Ovary (tissue), 9 donors: ENCODE data around the gene STPG4. TPM values are rescaled to one million over a fixed set of nuclear protein-coding genes. Genes with fewer than 3 reads are reported as not detected.

Experiments
- DNase-seq, 5 donors: peaks; one replicate each; pipeline ENCODE4 v3.0.0-alpha.2; 2019 to 2020
- H3K27ac ChIP-seq, 2 donors: fragments of 200-600 bp; one replicate each; pipeline versions ENCODE4 v1.5.1 to v1.8.0; 2019 to 2022
- H3K27me3 ChIP-seq: fragments of 200-600 bp; one replicate; pipeline ENCODE4 v1.8.0; 2022
- H3K36me3 ChIP-seq: fragments of 200-600 bp; sonication (generic); one replicate; pipeline ENCODE4 v1.5.1; 2019
- H3K4me1 ChIP-seq: one replicate; pipeline ENCODE4 v1.8.1; 2013; ENCODE audit warnings: mild to moderate bottlenecking, moderate library complexity; ENCODE audit not compliant: insufficient read depth
- H3K4me3 ChIP-seq: fragments of 200-600 bp; sonication (generic); one replicate; pipeline ENCODE4 v1.5.1; 2017
- H3K9me3 ChIP-seq, 2 donors: fragments of 200-600 bp in 1 of 2; sonication (generic) in 1 of 2; one replicate each; pipeline versions ENCODE4 v1.5.1 to v1.8.1; 2013 to 2019; ENCODE audit warnings: mild to moderate bottlenecking in 1 of 2, moderate library complexity in 1 of 2
- EP300 ChIP-seq: sonication (generic); formaldehyde crosslinking; IDR thresholded peaks from one replicate; pipeline ENCODE4 v1.6.1; 2017; ENCODE audit warnings: antibody characterized with exemption
- POLR2A ChIP-seq: fragments of 450-650 bp; IDR thresholded peaks from one replicate; pipeline ENCODE4 v1.6.1; 2017; ENCODE audit warnings: antibody characterized with exemption, mild to moderate bottlenecking, moderate library complexity
- WGBS, 3 donors: extraction: QIAGEN DNeasy Blood & Tissue Kit in 1 of 3; methylation state at CpG; one replicate each; pipeline versions ENCODE4 v1.1.5 to v1.1.7; 2013 to 2017; 5-methylcytosine and 5-hydroxymethylcytosine counted together
- intact Hi-C, 4 donors: fragments of 100-400 bp; cut with DNase I; formaldehyde crosslinking; loops; one replicate each; pipeline versions ENCODE4 v1.11.0 to v1.15.1; 2022 to 2023
- polyA plus RNA-seq, 2 donors: library from polyadenylated mRNA; stranded (reverse); fragments of 200-250 nt in 1 of 2; fragments of 350-450 nt in 1 of 2; fragmentation: Illumina TruSeq in 1 of 2; extraction: RNeasy Lipid Tissue Mini Kit (QIAGEN cat#74804) in 1 of 2; gene quantifications; one replicate each; pipeline ENCODE4 v1.2.3, GENCODE V29; 2013 to 2014
- total RNA-seq, 7 donors: library from RNA; depleted of rRNA in 2 of 7; stranded (reverse); fragments of >200 nt in 2 of 7; fragmentation: NEBNext Ultra II Directional in 3 of 7; extraction: Animal tissue kit (Norgen Biotek cat#: 25700) in 3 of 7; gene quantifications; one replicate each; pipeline versions ENCODE4 v1.1.0 to v1.2.4, GENCODE V29; 2016 to 2023
- TF ChIP-seq, protein P1 (sequence below), 3 donors: fragments of 450-650 bp in 2 of 3; fragments of 200-600 bp in 1 of 3; IDR thresholded peaks; one replicate each; pipeline versions ENCODE4 v1.5.1 to v1.8.0; 2016 to 2022; ENCODE audit warnings: antibody characterized with exemption in 3 of 3, mild to moderate bottlenecking in 1 of 3
- donor health status: DM: no; HTN: no; CAD: no; lungs with moderate emphysema.
- donor health status: DM: no; HTN: no; CAD: no.
- donor health status: Bipolar disorder and iron deficiency.
- donor health status: DM: yes; HTN: yes; CAD: no.
- donor health status: DM: no; HTN: no; CAD: no.
- donor health status: DM: yes; HTN: yes; CAD: no.

The STPG4 gene
- total and polyA plus RNA-seq, 9 donors = 0.17 to 0.35 TPM; not detected in 7

DNA sequence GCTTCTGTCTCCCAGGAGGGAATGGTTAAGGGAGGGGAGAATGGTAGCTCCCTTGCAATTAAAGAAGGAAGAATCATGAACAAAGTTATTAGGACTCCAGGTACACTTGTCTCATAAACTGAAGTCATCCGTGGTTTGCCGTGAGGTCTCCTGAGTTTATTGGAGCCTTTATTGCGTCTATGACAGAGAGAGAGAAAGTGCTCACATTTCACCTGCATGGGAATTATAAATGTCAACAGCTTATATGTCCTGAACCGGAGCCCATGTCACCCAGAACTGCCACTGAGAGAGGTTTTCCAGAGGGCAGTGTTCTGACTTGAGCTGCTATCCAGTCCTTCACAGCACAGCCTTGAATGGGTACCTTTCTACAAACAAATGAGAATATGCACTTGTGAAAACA, 104.3 kb downstream of the STPG4 start:
- H3K36me3 ChIP-seq = no peaks in the 10 kb centered on the region
- peaks cover 1% of the 10 kb centered on the region for H3K4me1 ChIP-seq
- intact Hi-C loops = loop anchor here in 1 of 4 donors (10.0 kb wide), 1 partner anchor 46 kb away; no protein-coding TSS in a partner anchor
- H3K4me3 ChIP-seq = no peak overlapping the region
- H3K9me3 ChIP-seq = no peaks in the 10 kb centered on the region
- TF ChIP-seq, protein P1, sequence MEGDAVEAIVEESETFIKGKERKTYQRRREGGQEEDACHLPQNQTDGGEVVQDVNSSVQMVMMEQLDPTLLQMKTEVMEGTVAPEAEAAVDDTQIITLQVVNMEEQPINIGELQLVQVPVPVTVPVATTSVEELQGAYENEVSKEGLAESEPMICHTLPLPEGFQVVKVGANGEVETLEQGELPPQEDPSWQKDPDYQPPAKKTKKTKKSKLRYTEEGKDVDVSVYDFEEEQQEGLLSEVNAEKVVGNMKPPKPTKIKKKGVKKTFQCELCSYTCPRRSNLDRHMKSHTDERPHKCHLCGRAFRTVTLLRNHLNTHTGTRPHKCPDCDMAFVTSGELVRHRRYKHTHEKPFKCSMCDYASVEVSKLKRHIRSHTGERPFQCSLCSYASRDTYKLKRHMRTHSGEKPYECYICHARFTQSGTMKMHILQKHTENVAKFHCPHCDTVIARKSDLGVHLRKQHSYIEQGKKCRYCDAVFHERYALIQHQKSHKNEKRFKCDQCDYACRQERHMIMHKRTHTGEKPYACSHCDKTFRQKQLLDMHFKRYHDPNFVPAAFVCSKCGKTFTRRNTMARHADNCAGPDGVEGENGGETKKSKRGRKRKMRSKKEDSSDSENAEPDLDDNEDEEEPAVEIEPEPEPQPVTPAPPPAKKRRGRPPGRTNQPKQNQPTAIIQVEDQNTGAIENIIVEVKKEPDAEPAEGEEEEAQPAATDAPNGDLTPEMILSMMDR (IDR thresholded peaks at IDR 0.05) = no peak
- TF ChIP-seq EP300 (no peak), POLR2A (no peak)
- DNase-seq = no peak
- 93 to 95% (median 95%) methylated on average over 4 of the region's 4 CpGs for WGBS, 3 donors
- H3K27ac ChIP-seq = no peak overlapping the region
- H3K27me3 ChIP-seq = no peaks in the 10 kb centered on the region

DNA sequence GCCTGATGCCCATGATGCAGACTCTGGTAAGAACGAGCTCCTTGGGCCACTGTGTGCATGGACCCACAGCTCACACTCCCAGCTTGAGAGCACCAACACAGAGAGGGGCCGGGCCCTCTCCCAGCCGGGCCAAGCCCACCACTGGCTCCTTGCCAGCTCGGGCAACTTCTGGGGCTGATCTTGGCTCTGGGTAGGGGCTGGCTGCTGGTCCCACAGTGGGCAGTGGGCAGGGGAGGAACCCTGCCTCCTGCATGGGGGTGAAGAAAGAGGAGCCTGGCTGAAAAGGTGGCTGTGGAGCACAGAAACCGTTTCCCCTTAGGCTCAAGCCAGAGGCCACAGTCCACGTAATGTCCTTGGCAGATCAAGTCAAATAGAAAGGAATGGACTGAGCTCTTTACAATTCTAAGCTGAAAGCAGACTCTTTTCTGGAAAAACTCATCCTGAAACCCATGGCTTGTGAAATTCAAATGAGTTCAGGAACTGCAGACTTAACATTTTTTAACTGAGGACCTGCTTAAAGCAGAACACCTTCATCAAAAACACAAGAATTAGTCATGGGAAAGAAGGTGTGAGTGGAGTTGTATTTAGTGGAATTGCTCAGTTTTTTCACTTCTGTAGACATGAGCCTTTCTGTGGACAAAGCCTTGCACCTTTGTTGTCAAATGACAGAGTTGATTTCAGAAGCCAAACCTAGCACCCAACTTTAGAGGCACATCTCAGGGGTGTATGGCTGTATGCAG, 104.9 kb downstream of the STPG4 start:
- no peak for DNase-seq
- no peak for TF ChIP-seq EP300
- TF ChIP-seq POLR2A = no peak
- TF ChIP-seq, protein P1 (IDR thresholded peaks at IDR 0.05) = no peak
- Histone ChIP-seq H3K4me3 (no peak overlapping the region), H3K27ac (no peak overlapping the region), H3K9me3 (no peaks in the 10 kb centered on the region), H3K4me1 (no peaks in the 10 kb centered on the region), H3K36me3 (no peaks in the 10 kb centered on the region), H3K27me3 (no peaks in the 10 kb centered on the region)
- intact Hi-C loops = loop anchor here in 1 of 4 donors (10.0 kb wide), 1 partner anchor 45 kb away; no protein-coding TSS in a partner anchor
- 74 to 87% (median 82%) methylated on average over 6 of the region's 6 CpGs for WGBS, 3 donors

DNA sequence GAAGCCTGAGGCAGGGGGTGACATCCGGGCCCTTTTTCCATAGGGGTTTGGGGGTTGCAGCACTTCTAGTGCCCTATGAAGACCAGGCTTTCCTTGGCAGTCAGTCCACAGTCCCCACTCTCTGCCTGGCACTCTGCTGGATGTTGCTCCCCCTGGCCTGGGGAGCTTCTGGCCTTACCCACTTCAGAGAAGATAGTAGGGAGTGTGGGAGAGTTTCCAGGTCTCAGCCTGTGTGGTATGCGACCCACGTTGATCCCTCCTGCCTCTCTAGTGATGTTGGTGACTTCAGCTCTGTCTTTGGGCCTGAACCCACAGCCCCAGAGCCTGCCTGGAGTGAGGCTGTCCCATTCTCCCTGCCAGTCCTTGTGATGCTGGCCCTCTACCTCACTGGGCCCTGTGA, 105.6 kb downstream of the STPG4 start:
- intact Hi-C loops = no loop called here
- H3K9me3 ChIP-seq = no peaks in the 10 kb centered on the region
- TF ChIP-seq POLR2A (no peak), EP300 (no peak)
- TF ChIP-seq, protein P1 (IDR thresholded peaks at IDR 0.05) = no peak
- 62 to 73% (median 67%) methylated on average over 3 of the region's 3 CpGs for WGBS, 3 donors
- no peak overlapping the region for H3K4me3 ChIP-seq
- H3K27ac ChIP-seq = no peak overlapping the region
- H3K36me3 ChIP-seq = no peaks in the 10 kb centered on the region
- H3K4me1 ChIP-seq = no peaks in the 10 kb centered on the region
- DNase-seq = no peak
- no peaks in the 10 kb centered on the region for H3K27me3 ChIP-seq

DNA sequence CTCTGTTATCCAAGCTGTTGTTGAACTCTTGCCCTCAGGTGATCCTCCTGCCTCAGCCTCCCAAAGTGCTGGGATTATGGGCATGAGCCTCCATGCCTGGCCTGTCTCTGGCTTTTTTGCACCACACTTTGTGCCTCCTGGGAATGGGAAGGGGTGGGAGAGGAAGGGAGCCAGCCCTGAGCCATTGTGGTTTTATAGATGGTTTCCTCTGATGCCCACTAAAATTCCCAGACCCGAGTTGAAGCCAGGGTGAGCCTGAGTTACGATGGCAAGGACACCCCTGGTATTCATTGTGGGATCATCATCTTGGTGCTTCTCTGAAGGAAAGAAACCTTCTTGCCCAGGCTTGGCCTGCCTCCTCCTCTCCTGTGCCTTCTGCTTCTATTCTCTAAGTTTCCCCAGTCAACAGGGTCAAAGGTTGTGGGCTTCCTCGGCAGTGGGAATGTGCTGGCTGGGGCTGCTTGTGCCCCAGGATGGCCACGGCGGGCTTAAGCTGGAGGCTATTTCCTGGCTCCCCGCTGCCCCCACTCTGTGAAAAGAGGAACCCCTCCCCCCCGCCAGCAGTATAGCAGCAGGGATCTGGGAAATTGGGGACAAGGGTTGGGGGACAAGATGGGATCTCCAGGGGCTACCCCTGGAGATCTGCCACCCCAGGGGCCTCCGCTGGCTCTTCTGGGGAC, 106.2 kb downstream of the STPG4 start:
- Histone ChIP-seq H3K4me1 (peaks cover under 1% of the 10 kb centered on the region), H3K9me3 (no peaks in the 10 kb centered on the region), H3K36me3 (no peaks in the 10 kb centered on the region), H3K4me3 (no peak overlapping the region), H3K27ac (no peak overlapping the region), H3K27me3 (no peaks in the 10 kb centered on the region)
- WGBS, 3 donors = 77 to 86% (median 81%) methylated on average over 8 of the region's 8 CpGs
- TF ChIP-seq POLR2A = no peak
- no peak for TF ChIP-seq EP300
- TF ChIP-seq, protein P1 (IDR thresholded peaks at IDR 0.05) = no peak
- intact Hi-C loops = no loop called here
- DNase-seq = no peak
